Mucosa of rectum (tissue), 2 donors: ENCODE measurements around the gene PRR30.
A peak's percentile ranks its signal among the peaks of the same experiment; 100 is the strongest.

ENCODE experiments used
- H3K27ac ChIP-seq, 2 donors: one replicate each; pipeline ENCODE4 v1.7.0; 2013; ENCODE audit warnings: inconsistent platforms in 2 of 2, low read depth in 2 of 2, low read length in 2 of 2
- H3K27me3 ChIP-seq, 2 donors: one replicate each; pipeline ENCODE4 v1.7.0; 2013; ENCODE audit warnings: low read length in 2 of 2; ENCODE audit not compliant: control insufficient read depth in 2 of 2, insufficient read depth in 2 of 2
- H3K36me3 ChIP-seq, 2 donors: one replicate each; pipeline ENCODE4 v1.7.0; 2013; ENCODE audit warnings: low read length in 2 of 2; ENCODE audit not compliant: control insufficient read depth in 2 of 2, insufficient read depth in 2 of 2
- H3K4me1 ChIP-seq, 2 donors: one replicate each; pipeline ENCODE4 v1.7.0; 2013; ENCODE audit warnings: low read length in 2 of 2, mild to moderate bottlenecking in 1 of 2; ENCODE audit not compliant: control insufficient read depth in 2 of 2, insufficient read depth in 2 of 2
- H3K4me3 ChIP-seq, 2 donors: one replicate each; pipeline ENCODE4 v1.7.0; 2013; ENCODE audit warnings: low read length in 2 of 2
- H3K9ac ChIP-seq, 2 donors: one replicate each; pipeline ENCODE4 v1.7.0; 2013; ENCODE audit warnings: low read length in 2 of 2, low read depth in 1 of 2, mild to moderate bottlenecking in 1 of 2
- H3K9me3 ChIP-seq, 2 donors: one replicate each; pipeline ENCODE4 v1.7.0; 2013; ENCODE audit warnings: low read length in 2 of 2; ENCODE audit not compliant: control insufficient read depth in 2 of 2
- donor health status: healthy.
- donor health status: Normal muscosa, but diverticular disease.

PRR30 gene

DNA sequence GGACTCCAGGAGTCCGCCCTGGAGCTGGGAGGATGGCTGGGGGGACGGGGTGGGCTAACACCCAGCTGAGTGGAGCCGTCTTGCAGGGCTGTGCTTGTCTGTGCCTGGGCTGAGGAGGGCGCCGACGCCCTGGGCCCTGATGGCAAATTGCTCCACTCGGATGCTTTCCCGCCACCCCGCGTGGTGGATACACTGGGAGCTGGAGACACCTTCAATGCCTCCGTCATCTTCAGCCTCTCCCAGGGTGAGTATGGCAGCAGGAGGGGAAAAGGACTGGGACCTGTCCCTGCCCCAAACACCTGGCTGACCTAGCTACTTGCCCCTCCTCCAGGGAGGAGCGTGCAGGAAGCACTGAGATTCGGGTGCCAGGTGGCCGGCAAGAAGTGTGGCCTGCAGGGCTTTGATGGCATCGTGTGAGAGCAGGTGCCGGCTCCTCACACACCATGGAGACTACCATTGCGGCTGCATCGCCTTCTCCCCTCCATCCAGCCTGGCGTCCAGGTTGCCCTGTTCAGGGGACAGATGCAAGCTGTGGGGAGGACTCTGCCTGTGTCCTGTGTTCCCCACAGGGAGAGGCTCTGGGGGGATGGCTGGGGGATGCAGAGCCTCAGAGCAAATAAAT lies 39.8 kb downstream of the PRR30 start:
- Histone ChIP-seq H3K36me3 (peaks cover 0 to 3% of the 10 kb centered on the region in 2 donors), H3K4me3 (no peak overlapping the region), H3K9ac (no peak overlapping the region), H3K9me3 (no peaks in the 10 kb centered on the region), H3K27ac (no peak overlapping the region), H3K4me1 (no peaks in the 10 kb centered on the region), H3K27me3 (no peaks in the 10 kb centered on the region)

DNA sequence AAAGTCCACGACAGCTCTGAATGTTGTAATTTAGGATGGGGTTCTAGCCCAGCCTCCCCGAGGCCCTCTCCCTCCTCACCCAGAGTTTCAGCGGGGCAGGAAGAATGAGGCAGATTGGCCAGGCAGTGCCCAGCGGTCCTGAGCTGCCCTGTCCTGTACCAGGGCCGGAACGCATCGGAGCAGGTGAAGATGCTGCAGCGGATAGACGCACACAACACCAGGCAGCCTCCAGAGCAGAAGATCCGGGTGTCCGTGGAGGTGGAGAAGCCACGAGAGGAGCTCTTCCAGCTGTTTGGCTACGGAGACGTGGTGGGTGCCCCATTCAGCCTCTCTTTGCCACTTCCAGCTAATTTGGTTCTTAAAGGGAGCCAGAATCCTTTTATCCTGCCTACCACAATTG lies 41.9 kb downstream of the PRR30 start:
- no peak overlapping the region for H3K4me3 ChIP-seq
- H3K4me1 ChIP-seq = peaks cover 4 to 7% of the 10 kb centered on the region in 2 donors
- H3K9me3 ChIP-seq = no peaks in the 10 kb centered on the region
- no peak overlapping the region for H3K27ac ChIP-seq
- H3K36me3 ChIP-seq = peaks cover 0 to 3% of the 10 kb centered on the region in 2 donors
- H3K9ac ChIP-seq = no peak overlapping the region
- no peaks in the 10 kb centered on the region for H3K27me3 ChIP-seq

DNA sequence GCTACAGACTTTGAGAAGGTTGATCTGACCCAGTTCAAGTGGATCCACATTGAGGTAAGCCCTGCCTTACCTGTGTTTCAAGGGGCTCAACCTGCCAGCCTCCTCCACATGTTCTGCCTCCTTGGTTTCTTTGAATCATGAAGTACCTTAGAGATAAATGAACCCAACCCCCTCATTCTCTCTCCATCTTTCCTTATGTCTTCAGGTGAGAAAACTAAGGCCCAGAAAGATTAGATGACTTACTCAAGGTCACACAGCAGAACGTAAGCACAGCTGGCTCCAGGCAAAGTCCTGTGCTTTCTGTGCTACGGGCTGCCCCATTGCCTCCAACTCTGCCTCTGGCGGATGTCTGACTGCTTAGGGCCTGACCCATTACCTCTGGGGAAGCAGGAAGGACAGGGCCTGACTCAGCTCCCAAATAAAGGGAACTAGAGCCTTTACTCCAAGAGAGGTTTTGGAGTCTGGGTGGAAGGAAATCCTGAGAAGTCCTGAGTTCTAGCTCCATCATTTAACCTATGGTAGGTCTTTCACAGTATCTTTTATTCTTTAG lies 42.4 kb downstream of the PRR30 start:
- Histone ChIP-seq H3K9me3 (no peaks in the 10 kb centered on the region), H3K27ac (no peak overlapping the region), H3K27me3 (no peaks in the 10 kb centered on the region), H3K9ac (no peak overlapping the region), H3K4me1 (peaks cover 4 to 7% of the 10 kb centered on the region in 2 donors), H3K4me3 (no peak overlapping the region), H3K36me3 (peaks cover 0 to 3% of the 10 kb centered on the region in 2 donors)

DNA sequence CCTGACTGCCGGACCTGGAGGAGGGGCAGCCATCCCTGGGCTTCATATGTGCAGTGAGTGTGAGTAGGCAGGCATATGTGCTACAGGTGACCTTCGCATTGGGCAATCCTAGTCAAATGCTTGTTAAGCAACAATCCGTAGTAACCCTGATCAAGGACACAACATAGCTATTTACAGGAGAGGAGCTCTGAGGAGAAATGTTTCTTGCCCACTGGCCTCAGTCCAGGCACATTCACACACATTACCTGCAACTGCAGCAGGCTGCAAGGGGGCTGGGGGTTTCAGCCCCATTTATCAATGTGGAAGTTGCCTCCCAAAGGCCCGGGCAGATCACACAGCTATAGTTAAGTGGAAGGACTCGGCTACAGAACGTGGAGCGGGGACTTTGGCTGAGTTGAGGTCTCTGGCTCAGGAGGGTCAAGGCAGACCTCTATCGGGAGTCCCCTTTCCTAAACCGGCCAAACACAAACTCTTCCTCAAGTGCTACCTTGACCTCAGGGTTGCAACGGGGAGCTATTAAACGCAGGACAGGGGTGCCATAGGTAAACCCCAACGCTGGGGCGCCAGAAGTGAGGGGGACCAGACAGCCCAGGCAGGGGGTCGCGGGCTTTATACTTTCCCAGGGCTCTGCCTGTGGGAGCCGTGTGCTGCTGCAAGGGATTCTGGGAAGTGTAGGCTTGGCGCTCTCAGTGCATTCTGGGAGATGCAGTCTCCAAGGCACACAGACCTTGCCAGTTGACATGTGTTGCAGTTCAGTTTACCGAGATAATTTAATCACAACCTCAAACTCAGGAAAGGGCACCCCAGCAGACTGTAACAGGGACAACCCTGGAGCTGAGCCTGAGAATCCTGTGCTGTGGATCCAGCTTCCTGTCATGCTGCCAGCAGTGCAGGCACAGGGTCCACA lies 43.2 kb downstream of the PRR30 start:
- Histone ChIP-seq H3K36me3 (peaks cover 0 to 3% of the 10 kb centered on the region in 2 donors), H3K27me3 (no peaks in the 10 kb centered on the region), H3K27ac (no peak overlapping the region), H3K4me3 (peak overlapping the region in 1 of 2 donors; percentile 53), H3K4me1 (peaks cover 4 to 7% of the 10 kb centered on the region in 2 donors), H3K9ac (no peak overlapping the region), H3K9me3 (no peaks in the 10 kb centered on the region)

DNA sequence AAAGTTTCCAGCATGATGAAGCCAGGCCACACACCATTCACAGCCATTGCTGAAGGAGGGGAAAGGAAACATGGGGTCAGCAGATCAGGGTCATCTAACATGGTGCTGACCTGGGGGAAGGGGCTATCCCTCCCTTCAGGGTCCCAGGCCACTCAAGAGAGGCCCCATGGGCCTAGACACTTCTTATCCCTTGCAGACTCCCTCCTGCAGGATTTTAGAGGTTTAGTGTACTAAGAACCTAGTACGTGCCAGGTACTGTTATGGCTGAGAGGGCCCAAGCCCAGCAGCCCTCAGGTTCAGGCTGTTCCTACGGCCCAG lies 43.8 kb downstream of the PRR30 start:
- Histone ChIP-seq H3K36me3 (peaks cover 0 to 3% of the 10 kb centered on the region in 2 donors), H3K9ac (no peak overlapping the region), H3K4me3 (no peak overlapping the region), H3K4me1 (peaks cover 4 to 7% of the 10 kb centered on the region in 2 donors), H3K27me3 (no peaks in the 10 kb centered on the region), H3K27ac (no peak overlapping the region), H3K9me3 (no peaks in the 10 kb centered on the region)

DNA sequence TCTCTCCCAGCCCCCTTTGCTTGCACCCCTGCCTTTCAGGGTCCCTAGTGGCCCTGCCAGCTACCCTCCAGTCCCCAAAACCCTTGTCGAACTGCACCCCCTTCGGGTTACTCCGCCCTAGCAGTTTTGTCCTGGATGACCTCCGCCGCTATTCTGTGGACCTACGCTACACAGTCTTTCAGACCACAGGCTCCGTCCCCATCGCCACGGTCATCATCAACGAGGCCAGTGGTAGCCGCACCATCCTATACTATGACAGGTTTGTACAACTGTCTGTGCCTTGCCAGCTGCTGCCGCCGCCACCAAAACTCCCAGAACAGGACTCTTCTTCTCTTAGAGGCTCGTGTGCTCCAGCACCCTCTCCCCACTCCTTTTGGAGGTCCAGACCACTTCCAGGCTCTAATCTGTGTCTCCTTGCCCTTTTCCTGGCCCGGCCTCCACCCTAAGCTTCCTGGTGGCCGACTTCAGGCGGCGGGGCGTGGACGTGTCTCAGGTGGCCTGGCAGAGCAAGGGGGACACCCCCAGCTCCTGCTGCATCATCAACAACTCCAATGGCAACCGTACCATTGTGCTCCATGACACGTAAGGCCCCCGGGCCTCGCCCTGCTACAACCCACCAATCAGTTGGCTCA lies 44.7 kb downstream of the PRR30 start:
- Histone ChIP-seq H3K36me3 (peaks cover 0 to under 1% of the 10 kb centered on the region in 2 donors), H3K4me3 (no peak overlapping the region), H3K4me1 (peaks cover 4 to 7% of the 10 kb centered on the region in 2 donors), H3K27me3 (no peaks in the 10 kb centered on the region), H3K9me3 (no peaks in the 10 kb centered on the region), H3K27ac (no peak overlapping the region), H3K9ac (no peak overlapping the region)

DNA sequence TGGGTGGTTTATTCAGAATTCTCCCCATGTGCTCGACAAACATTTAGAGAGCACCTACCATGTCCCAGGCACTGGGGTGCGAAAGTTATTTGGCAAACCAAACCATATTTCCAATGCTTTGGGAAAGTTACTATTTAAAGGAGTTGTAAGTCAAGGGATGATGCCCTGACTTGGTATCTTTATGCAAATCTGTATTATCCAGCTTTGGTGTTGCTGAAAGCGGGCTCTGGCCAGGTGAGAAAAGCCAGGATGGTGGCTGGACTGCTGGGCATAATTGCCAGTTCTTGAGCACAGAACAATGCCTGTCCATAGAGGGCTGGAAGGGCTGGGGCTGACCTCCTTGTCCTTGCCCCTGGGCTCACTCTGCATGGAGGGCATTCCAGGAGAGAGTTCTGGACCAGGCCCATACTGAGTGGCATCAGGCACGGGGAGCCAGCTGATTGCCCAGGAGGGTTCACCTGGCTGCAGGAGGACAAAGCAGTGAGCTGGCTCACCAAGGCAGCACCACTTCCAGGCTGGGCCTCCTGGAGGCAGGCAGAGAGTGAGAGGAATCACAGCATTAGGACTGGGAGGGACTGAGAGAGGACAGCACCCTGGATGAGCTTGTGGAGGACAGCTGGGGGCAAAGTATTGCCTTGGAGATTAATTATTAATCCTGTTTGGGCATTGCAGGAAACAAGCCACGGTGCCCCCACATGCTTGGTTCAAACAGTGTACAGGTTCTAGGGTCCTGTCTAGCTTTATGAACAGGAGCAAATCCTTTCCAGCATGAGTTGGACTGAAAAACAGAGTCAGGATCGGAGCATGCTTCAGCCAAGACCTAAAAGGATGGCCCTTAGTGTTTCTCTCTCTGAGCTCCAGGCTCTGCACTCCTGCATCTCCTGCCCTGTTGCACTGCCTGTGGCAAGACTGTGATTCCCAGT lies 45.5 kb downstream of the PRR30 start:
- Histone ChIP-seq H3K27ac (no peak overlapping the region), H3K36me3 (no peaks in the 10 kb centered on the region), H3K9me3 (no peaks in the 10 kb centered on the region), H3K27me3 (no peaks in the 10 kb centered on the region), H3K4me1 (peaks cover 4 to 10% of the 10 kb centered on the region in 2 donors), H3K9ac (no peak overlapping the region), H3K4me3 (no peak overlapping the region)

DNA sequence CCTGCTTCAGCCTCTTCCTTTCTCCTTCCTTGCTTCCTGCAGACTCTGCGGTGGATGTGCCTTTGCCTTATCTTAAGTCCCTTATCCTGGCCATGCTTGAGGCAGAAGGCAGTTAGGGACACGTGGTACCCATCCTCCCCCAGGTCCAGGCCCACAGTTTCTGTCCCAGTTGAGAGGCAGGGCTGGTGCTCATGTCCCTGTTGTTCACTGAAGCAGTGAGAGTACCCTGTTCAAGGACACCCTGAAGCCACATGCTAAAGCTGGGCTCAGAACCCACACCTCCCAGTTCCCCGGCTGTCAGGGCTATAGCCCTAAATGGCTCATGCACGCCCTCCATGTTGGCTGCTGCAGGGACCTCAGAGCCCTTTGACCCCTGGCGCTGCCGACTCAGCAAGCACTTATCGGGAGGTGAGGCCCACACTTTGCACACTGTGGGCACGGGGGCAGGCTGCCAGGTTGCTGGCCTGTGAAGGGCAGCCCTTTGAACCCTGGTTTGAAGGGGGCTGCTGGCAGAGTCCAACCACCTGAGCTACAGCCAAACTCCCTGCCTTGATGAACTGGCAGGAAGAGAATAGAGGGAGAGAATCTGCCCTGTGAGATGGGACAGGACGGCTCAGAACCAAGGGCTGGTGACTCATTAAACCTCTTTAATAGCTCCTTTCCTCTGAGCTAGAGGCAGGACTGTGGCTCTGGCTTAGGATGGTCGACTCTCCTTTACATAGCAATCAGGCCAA lies 46.3 kb downstream of the PRR30 start:
- H3K27me3 ChIP-seq = no peaks in the 10 kb centered on the region
- H3K4me3 ChIP-seq = no peak overlapping the region
- H3K9me3 ChIP-seq = no peaks in the 10 kb centered on the region
- no peaks in the 10 kb centered on the region for H3K36me3 ChIP-seq
- no peak overlapping the region for H3K9ac ChIP-seq
- H3K4me1 ChIP-seq = peaks cover 4 to 10% of the 10 kb centered on the region in 2 donors
- H3K27ac ChIP-seq = no peak overlapping the region
